Raji (cell line): ENCODE measurements around the gene DPYD.

Source experiments
- POLR2A ChIP-seq: IDR thresholded peaks from 2 replicates; pipeline ENCODE4 v1.6.1; 2011; ENCODE audit warnings: low read depth, low read length, control low read depth; ENCODE audit not compliant: insufficient read depth

DPYD gene

DNA sequence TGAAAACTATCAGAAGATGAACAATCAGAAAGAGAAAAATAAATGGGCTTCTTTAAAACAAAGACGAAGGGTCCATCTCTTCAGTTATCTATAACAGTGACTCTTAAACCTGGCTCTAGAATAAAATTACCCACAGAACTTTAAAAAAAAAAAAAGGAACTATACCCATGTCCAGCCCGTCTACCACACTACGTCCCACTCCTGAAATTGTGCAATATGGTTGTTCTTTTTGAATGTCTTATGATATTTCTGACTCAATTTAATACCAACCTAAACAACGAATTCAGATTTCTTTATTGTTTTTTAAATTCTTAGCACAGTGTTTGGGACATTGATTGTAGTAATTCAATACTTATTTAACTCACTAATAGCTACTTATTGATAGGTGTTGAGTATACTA lies 246.3 kb downstream of the DPYD start:
- TF ChIP-seq POLR2A, result no peak

DNA sequence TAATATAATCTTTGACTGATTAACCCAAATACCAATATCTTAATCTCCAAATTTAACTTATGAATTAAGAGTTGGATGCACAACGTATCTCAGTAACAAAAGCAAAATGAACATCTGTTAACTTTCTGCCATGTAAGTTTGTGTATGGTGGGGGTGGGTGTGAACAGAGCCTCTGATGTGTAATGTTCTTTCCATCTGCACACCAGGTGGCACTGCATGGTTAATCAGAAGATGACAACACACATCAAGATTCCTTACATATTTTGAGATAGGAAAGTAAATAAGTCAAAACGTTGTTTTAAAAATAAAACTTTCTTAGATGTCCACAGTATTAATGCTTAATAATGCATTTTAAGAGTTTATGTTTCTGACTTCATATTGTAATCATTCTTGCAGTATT lies 251.9 kb downstream of the DPYD start:
- TF ChIP-seq POLR2A, result no peak

DNA sequence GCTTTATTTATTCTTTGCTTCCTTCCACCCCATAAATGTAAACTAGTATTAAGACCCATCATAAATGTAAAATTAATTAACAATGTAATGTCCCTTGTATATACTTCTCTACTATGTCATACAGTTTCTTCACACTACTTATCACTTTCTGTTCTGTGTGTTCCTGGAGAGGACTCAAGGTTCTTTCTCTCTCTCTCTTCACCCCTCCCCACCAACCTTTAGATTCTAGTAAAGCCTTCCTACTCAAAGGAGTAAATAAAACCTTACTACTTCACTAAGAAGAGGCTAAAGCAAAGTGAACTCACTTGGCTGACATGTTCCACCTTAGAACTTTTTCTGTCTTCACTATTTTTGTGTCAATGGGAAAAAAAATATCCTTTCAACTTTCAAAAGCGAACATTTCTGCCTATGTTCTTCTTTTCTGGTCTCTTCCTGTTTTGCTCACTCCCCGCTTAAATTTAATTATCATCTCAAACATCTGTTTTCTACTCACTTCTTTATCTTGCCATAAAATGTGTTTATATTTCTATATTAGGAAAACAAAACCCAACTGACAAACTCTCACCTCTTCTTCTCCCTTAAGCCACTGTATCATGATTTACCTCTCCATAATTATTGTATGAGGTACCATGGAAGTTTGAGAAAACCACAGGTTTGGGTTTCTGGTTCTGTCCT lies 260.3 kb downstream of the DPYD start:
- TF ChIP-seq POLR2A, result no peak

DNA sequence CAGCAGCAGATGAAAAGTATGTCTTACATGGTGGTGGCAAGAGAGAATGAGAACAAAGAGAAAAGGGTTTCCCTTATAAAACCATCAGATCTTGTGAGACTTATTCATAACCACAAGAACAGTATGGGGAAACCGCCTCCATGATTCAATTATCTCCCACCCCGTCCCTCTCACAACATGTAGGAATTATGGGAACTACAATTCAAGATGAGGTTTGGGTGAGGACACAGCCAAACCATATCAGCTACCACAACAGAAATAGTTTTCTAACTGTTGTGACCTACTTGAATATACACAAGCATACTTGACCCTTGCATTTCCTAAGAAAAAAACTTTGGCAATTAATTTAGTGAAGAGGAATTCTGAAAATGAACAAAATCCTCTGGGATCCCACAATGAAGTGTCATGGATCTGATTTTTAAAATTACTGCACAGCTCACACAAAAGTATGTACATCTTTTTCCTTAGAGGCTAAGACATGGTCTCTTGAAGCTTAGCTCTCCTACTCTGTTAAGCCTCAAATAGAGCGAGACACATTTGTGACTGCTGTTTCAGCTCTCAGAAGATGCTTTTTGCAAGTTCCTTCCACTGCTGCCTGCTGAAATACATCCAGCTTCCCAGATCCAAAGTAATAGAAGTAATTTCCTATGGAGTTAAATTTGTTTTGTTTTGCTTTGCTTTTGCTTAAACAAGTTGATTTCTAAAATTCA lies 265.8 kb downstream of the DPYD start:
- no peak for TF ChIP-seq POLR2A

DNA sequence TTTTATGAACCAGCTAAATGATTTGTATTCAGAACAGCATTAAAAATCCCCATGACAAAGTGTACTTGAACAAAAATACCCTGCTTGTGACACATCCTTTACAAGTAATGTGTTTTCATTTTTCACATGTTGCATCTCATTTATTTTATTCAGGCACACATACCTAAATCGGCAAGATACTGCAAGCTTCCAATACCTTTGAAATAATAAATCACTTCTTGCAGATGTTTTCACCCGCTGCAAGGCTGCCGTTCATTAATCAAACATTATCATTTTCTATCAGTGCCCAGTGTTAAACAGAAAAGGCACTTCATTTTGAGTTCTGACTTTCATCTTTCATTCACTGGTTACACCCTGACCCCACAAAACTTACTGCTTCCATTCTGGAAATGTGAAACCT lies 269.6 kb downstream of the DPYD start:
- no peak for TF ChIP-seq POLR2A

DNA sequence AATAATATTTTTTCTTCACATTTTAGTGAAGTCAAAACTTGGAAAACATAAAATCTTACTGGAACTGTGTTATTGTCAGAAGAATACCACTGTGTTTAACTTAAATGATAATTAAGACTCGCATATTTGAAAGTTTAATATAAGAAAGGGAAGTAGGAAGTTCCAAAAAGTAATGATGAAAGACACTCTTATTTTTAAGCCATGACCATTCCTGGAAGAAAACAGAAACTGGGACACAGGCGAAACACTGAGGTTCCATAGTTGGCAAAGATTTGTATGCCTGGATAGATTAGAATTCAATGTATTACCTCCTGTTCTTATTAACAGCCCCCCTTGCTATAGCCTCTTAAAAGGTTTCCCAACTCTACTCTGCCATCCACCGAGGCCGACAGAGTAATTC lies 271.2 kb downstream of the DPYD start:
- TF ChIP-seq POLR2A, result no peak

DNA sequence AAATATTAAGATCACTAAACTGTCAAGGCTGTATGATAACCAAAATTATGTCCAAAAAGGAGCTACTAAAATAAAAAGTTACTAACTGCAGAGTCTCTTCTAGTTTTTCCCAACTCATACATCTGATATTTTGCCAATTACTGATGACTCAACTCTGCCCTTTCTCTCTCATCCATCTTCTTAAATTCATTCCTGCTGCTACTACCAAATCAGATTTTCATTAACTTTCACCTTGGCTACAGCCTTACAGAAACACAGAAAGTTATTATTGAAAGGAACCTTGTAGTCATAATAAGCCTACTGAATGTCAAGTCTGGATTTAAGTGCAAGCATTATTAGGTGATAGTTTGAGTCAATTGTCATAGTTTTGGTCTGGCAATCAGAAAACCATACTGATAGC lies 273.1 kb downstream of the DPYD start:
- TF ChIP-seq POLR2A, result no peak

DNA sequence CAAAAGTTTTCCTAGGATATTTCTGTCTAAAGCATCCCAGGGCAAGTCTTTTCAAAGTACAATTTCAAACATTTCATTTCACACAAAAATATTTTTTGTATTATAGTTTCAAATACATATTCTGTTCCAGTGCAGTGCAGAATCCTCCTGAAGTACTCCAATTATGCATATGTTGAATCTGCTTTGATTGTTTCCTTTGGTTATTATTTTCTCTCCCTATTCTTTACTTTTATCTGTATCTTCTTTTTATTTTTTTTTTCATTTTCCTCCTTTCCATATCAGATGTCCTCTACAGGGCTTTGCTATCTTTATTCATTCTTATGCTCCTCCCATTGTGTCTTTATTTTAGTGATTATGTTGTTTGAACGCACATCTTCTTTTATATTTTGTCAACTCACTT lies 274.8 kb downstream of the DPYD start:
- TF ChIP-seq POLR2A, result no peak

DNA sequence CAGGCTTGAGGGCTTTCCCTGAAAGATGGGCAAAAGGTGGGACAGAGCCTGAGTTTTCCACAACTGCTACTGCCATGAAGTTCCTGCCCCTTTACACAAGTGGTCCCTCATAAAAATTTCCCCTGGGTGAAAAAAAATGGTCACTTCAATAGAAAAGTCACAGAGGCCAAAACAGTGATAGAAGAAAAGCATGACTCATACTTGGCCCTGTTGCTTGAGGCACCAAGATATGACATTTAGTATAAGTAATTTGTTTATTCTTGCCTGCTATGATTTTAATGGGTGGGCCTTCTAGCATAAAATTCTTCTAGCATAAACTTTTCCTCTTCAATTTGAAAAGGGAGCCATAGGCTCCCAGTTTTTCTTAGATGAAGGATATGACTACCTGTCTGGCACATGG lies 280.2 kb downstream of the DPYD start:
- TF ChIP-seq POLR2A, result no peak

DNA sequence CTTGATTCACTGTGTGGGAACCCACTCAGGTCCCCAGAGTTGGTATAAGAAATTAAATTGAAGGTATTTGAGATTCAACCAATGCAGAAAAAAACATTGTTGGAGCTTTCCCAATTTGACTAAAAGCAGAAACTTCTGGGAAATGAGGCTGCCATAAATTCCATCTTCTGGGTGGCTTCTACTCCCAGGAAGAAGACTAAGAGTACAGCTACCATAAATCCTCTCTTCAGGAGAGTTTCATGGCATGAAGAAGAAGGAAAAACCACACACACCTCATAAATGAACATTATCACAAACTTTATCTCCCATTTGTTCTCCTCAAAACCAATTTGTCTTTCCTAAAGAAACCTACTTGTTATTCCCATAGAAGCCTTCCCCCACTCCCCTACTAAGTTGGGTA lies 283.9 kb downstream of the DPYD start:
- no peak for TF ChIP-seq POLR2A

DNA sequence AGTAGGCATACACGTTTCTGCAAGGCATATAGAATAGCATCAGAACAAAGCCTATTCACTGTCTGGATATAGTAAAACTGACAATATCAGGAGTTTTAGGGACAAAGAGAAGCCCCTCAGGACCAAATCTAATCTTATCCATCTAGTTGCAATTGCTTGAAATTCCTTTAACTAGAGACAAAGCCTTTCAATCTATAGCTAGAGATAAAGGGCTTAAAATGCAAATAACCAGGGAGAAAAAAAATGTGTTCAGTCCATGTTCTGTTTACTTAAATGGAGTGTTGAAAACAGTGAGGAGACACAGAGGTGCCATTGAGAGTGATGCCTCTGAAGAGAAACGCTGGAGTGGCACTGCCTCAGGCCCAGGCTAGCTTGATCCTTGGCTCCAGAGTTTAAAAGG lies 286.1 kb downstream of the DPYD start:
- no peak for TF ChIP-seq POLR2A

DNA sequence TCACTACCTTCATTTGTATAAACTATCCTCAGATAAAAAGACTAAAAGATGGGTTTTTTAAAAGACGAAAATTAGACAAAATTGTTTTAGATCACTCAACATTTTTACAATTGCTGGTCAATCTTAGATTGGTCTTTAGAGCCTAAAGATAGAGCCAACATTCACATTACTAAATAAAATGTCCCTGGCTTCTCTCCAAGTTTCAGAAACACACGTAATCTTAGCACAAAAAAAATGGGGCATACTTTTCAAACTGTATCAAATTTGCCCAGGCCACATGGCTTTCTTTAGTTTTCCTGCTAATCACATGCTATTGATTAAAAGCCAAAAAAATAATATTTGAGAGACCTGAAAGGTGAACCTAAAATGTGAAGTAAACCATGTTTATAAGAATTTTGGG lies 288.1 kb downstream of the DPYD start:
- TF ChIP-seq POLR2A, result no peak

DNA sequence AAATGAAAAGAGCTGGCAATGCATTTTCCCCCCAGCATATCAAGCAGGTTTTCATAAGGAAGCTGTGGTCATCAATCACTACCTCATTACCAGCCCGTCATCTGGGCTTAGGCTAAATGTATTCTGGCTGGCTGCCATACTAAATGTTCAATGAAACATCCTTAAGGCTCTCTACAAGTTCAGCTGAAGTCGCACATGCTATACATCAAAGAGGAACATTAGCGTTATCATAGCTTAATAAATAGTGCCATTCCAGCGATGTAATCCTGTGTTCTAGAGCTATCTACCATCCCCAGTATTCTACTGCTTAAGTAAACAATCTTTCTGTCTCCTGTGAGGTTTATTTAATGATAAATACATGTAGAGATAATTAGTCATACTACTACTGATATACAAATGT lies 288.8 kb downstream of the DPYD start:
- TF ChIP-seq POLR2A, result no peak

DNA sequence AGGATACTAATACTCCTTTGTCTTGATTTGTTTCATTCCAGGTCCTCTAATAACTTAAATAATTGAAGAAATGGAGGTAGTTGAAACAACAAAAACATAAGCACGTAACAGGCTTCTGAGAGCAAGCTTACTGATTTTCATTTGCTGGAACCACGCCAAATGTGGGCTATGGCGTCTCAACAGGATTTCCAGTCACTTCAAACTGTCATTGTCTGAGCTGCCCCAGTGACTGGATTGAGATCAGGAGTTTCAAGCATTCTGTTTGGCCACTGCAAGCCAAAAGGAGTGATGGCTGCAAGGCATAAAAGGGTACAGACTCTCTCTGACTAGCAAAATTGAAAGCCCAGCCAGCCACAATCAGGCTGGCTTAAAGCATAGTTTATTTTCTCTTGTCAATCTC lies 289.9 kb downstream of the DPYD start:
- no peak for TF ChIP-seq POLR2A

DNA sequence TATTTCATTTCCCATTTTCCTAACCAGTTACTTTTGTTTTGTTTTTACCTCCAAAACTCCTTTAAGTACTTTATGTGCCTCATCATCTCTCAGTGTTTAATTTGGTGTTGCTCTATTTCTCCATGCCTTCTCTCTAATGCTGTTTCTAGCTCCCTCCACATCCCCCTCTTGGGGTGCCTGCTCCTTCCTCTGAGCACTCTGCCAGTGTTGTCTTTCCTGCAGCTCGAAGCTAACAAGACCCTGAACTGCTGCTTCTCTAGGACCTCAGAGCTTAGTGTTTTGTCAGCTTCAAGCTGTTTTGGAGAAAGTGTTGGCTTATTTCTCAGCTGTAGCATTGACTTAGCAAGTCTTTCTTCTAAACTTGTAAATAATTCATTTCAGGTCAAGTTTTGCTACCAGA lies 290.6 kb downstream of the DPYD start:
- no peak for TF ChIP-seq POLR2A

DNA sequence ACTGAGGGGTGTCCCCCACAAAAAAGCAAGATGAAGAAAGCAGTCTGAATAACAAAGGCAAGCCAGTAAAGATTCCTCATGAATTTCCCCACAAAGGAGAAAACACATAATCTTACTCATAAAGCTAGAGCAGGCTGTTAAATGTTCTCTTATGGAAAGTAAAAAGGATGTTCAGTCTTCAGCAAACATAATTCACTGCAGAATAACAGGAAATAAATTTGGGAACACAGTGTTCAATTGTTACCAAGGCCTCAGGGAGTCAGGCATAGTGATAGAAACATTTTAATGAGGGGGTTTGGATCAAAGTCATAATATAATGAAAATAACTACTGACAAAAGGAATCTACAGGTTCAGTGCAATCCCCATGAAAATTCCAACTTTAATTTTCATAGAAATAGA lies 297.6 kb downstream of the DPYD start:
- no peak for TF ChIP-seq POLR2A

DNA sequence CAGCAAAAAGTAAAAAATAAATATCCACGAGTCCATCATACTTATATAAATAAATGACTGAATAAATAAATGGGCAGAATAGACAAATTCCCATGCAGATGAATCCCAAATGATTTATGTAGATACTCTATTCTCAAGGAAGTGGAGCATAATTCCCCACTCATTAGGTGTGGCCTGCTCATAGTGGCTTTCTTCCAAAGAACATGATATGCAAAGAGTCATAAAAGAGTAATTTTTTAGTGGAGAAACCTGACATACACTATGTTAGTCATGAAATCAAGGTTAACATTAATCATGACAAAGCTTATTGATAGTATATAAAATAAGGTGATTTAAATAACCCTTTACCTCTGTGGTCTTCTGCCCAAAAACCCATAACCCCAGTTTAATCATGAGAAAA lies 298.9 kb downstream of the DPYD start:
- TF ChIP-seq POLR2A, result no peak
